GDM1 (cell line): ENCODE data around the gene UBE2QL1.

Experiments
- DNase-seq: peaks from one replicate; lab custom pipeline; 2025; lab: John Stamatoyannopoulos, UW

UBE2QL1 gene

GRCh38 chr5:6430418-6431028 is 18.1 kb upstream of the UBE2QL1 start:
- DNase-seq: no peak

GRCh38 chr5:6431214-6432195 is 17.2 kb upstream of the UBE2QL1 start:
- DNase-seq: no peak

- no peak for DNase-seq
These were observed 16.5 kb upstream of the UBE2QL1 start for GRCh38 chr5:6432206-6432605.

- no peak for DNase-seq
These were observed 13.9 kb upstream of the UBE2QL1 start for GRCh38 chr5:6434731-6435130.

GRCh38 chr5:6435356-6435755 is 13.3 kb upstream of the UBE2QL1 start:
- no peak for DNase-seq

- DNase-seq: no peak
These were observed 11.8 kb upstream of the UBE2QL1 start for GRCh38 chr5:6436715-6437331.

- no peak for DNase-seq
These were observed 8.8 kb upstream of the UBE2QL1 start for GRCh38 chr5:6439588-6440550.

- no peak for DNase-seq
These were observed 6.3 kb upstream of the UBE2QL1 start for GRCh38 chr5:6442333-6442732.

- no peak for DNase-seq
These were observed 5.3 kb upstream of the UBE2QL1 start for GRCh38 chr5:6443326-6443725.

GRCh38 chr5:6446042-6446441 is 2.6 kb upstream of the UBE2QL1 start:
- no peak for DNase-seq

- no peak for DNase-seq
These were observed 1.9 kb upstream of the UBE2QL1 start for GRCh38 chr5:6446626-6447309.

GRCh38 chr5:6447384-6448140 is 1.1 kb upstream of the UBE2QL1 start:
- DNase-seq: no peak

GRCh38 chr5:6448141-6448491 is 543 bp upstream of the UBE2QL1 start:
- no peak for DNase-seq

- DNase-seq: no peak
These were observed 953 bp downstream of the UBE2QL1 start for GRCh38 chr5:6449465-6450158.

- no peak for DNase-seq
These were observed 1.7 kb downstream of the UBE2QL1 start for GRCh38 chr5:6450319-6450833.

GRCh38 chr5:6452622-6453504 is 4.2 kb downstream of the UBE2QL1 start:
- no peak for DNase-seq

- no peak for DNase-seq
These were observed 5.4 kb downstream of the UBE2QL1 start for GRCh38 chr5:6453937-6454560.

GRCh38 chr5:6454628-6455053 is 6.0 kb downstream of the UBE2QL1 start:
- DNase-seq: no peak
